OCI-LY3 (cell line): ENCODE results near the gene MZB1.
"Not testable (repeated sequence)": the region's sequence is repeated elsewhere in the genome, so short reads cannot be mapped to it uniquely, and the experiment has no call there.

Source experiments
- H2AFZ ChIP-seq: fragments of 200-600, 300-600 bp; shearing (Covaris generic); 2 replicates; pipeline ENCODE4 v1.6.0; 2014; ENCODE audit warnings: antibody characterized with exemption, low read depth, low read length
- H3K27ac ChIP-seq: fragments of 200-600, 300-600 bp; sonication (generic); 2 replicates; pipeline ENCODE4 v1.5.1; 2014; ENCODE audit warnings: mild to moderate bottlenecking, low read length, moderate library complexity, mixed read lengths
- H3K27me3 ChIP-seq: fragments of 200-600, 300-600 bp; sonication (generic); 2 replicates; pipeline ENCODE4 v1.6.1; 2014; ENCODE audit warnings: low read depth, low read length, mixed read lengths
- H3K36me3 ChIP-seq: fragments of 200-600, 300-600 bp; sonication (generic); replicated peaks from 2 replicates; pipeline ENCODE3; 2014; ENCODE audit warnings: low read depth, low read length, mixed read lengths
- H3K4me1 ChIP-seq: fragments of 300-600, 200-600 bp; sonication (generic); 2 replicates; pipeline ENCODE4 v1.6.1; 2014; ENCODE audit warnings: low read length, mixed read lengths
- H3K4me2 ChIP-seq: fragments of 200-600, 300-600 bp; sonication (generic); 2 replicates; pipeline ENCODE4 v1.6.1; 2014; ENCODE audit warnings: low read length, mixed read lengths
- H3K4me3 ChIP-seq: fragments of 300-600, 200-600 bp; sonication (generic); 2 replicates; pipeline ENCODE4 v1.5.1; 2014; ENCODE audit warnings: antibody characterized with exemption, mild to moderate bottlenecking, low read length, moderate library complexity
- H3K79me2 ChIP-seq: fragments of 300-600, 200-600 bp; shearing (Covaris generic); 2 replicates; pipeline ENCODE4 v1.6.1; 2014; ENCODE audit warnings: mild to moderate bottlenecking, low read length, mixed read lengths
- H3K9ac ChIP-seq: fragments of 300-600, 200-600 bp; shearing (Covaris generic); 2 replicates; pipeline ENCODE4 v1.6.0; 2014; ENCODE audit warnings: mild to moderate bottlenecking, low read length, moderate library complexity
- H3K9me3 ChIP-seq: fragments of 200-600, 300-600 bp; shearing (Covaris generic); 2 replicates; pipeline ENCODE4 v1.6.1; 2014; ENCODE audit warnings: low read length, mixed read lengths; ENCODE audit not compliant: insufficient read depth
- H4K20me1 ChIP-seq: fragments of 200-600, 300-600 bp; sonication (generic); 2 replicates; pipeline ENCODE4 v1.6.1; 2016; ENCODE audit warnings: low read length, mixed read lengths; ENCODE audit not compliant: insufficient read depth
- EZH2phosphoT487 ChIP-seq: fragments of 200-600 bp; shearing (Covaris generic); IDR thresholded peaks from 2 replicates; pipeline ENCODE4 v1.6.1; 2018; ENCODE audit warnings: antibody characterized with exemption, mixed run types, low read depth
- TF ChIP-seq, protein P1 (sequence below): fragments of 200-600, 300-600 bp; sonication (generic); IDR thresholded peaks from 2 replicates; pipeline ENCODE4 v1.5.1; 2014; ENCODE audit warnings: antibody characterized with exemption, low read length, low read depth

Gene MZB1

DNA sequence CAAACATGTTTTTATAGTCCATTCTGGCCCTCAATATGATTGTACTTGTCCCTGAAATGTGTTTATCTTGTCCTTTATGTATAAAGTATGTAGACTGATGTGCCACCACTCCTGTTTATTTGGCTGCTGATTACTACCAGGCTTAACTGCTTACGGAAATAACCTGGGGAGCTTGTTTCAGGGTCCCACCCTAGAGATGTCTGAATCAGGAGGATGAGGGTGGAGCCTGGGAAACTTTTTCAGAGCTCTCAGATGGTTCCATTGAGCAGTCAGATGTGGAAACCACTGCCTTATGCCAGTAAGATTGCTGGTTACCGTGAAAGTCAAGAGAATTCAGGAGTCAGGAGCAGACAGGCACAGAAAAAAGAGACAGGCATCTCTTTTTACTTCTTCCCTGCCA, 25.8 kb downstream of the MZB1 start:
- Histone ChIP-seq H4K20me1 (peaks cover under 1% of the 10 kb centered on the region; the same call in 1 of the 2 replicates), H3K36me3 (peaks cover 13% of the 10 kb centered on the region)

DNA sequence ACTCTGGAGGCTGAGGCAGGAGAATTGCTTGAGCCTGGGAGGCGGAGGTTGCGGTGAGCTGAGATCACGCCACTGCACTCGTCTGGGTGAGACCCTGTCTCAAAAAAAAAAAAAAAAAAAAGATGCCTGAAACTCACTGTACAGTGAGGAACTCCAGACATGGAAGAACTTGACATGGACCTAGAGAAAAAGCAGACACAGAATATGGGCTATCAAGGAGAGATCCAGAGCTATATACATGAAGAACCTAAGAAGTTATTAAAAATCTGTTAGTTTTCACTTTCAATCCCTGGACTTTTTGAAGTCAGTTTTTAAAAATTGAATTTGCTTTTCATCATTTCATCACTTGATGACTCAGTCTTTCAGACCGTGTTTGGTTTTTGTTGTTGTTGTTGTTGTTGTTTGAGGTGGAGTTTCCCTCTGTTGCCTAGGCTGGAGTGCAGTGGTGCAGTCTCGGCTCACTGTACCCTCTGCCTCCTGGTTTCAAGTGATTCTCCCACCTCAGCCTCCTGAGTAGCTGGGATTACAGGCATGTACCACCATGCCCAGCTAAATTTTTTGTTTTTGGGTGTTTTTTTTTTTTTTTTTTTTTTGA, 27.8 kb downstream of the MZB1 start:
- H3K4me1 ChIP-seq: no peaks in the 10 kb centered on the region
- H3K36me3 ChIP-seq: peaks cover 8% of the 10 kb centered on the region
- no peak overlapping the region for H3K27ac ChIP-seq
- H3K4me2 ChIP-seq: no peak overlapping the region
- no peak overlapping the region for H2AFZ ChIP-seq
- H4K20me1 ChIP-seq: peaks cover 15% of the 10 kb centered on the region; the same call in 1 of the 2 replicates
- no peak for TF ChIP-seq EZH2phosphoT487
- TF ChIP-seq, protein P1, sequence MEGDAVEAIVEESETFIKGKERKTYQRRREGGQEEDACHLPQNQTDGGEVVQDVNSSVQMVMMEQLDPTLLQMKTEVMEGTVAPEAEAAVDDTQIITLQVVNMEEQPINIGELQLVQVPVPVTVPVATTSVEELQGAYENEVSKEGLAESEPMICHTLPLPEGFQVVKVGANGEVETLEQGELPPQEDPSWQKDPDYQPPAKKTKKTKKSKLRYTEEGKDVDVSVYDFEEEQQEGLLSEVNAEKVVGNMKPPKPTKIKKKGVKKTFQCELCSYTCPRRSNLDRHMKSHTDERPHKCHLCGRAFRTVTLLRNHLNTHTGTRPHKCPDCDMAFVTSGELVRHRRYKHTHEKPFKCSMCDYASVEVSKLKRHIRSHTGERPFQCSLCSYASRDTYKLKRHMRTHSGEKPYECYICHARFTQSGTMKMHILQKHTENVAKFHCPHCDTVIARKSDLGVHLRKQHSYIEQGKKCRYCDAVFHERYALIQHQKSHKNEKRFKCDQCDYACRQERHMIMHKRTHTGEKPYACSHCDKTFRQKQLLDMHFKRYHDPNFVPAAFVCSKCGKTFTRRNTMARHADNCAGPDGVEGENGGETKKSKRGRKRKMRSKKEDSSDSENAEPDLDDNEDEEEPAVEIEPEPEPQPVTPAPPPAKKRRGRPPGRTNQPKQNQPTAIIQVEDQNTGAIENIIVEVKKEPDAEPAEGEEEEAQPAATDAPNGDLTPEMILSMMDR: no peak
- H3K79me2 ChIP-seq: peaks cover 27% of the 10 kb centered on the region
- H3K4me3 ChIP-seq: no peak overlapping the region
- no peaks in the 10 kb centered on the region for H3K9me3 ChIP-seq
- H3K27me3 ChIP-seq: no peaks in the 10 kb centered on the region
- no peak overlapping the region for H3K9ac ChIP-seq

More for the DNA sequence above, 25.8 kb downstream of the MZB1 start:
- H3K9me3 ChIP-seq: no peaks in the 10 kb centered on the region
- H2AFZ ChIP-seq: no peak overlapping the region
- no peaks in the 10 kb centered on the region for H3K27me3 ChIP-seq
- H3K79me2 ChIP-seq: peaks cover 16% of the 10 kb centered on the region
- H3K9ac ChIP-seq: no peak overlapping the region
- H3K4me2 ChIP-seq: no peak overlapping the region
- no peak overlapping the region for H3K27ac ChIP-seq
- no peak for TF ChIP-seq EZH2phosphoT487
- TF ChIP-seq, protein P1: no peak
- H3K4me3 ChIP-seq: no peak overlapping the region
- no peaks in the 10 kb centered on the region for H3K4me1 ChIP-seq

DNA sequence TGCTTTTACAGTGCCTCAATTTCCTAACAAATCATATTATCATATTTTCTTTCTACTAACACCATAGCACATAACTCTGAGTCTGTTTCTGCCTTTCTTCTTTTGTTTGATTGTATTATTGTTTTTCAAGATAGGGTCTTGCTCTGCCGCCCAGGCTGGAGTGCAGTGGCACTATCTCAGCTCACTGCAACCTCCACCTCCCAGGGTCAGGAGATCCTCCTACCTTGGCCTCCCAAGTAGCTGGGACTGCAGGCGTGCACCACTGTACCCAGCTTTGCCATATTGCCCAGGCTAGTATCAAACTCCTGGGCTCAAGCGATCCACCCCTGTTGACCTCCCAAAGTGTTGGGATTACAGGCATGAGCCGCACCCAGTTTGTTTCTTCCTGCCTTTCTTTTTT, 29.3 kb downstream of the MZB1 start:
- Histone ChIP-seq H2AFZ (no peak overlapping the region), H3K27me3 (no peaks in the 10 kb centered on the region), H4K20me1 (peaks cover 17% of the 10 kb centered on the region; the same call in 1 of the 2 replicates), H3K4me2 (no peak overlapping the region), H3K9ac (no peak overlapping the region), H3K79me2 (peaks cover 33% of the 10 kb centered on the region), H3K36me3 (peaks cover 8% of the 10 kb centered on the region), H3K4me3 (no peak overlapping the region), H3K27ac (no peak overlapping the region), H3K9me3 (no peaks in the 10 kb centered on the region), H3K4me1 (no peaks in the 10 kb centered on the region)
- TF ChIP-seq, protein P1: no peak
- no peak for TF ChIP-seq EZH2phosphoT487

DNA sequence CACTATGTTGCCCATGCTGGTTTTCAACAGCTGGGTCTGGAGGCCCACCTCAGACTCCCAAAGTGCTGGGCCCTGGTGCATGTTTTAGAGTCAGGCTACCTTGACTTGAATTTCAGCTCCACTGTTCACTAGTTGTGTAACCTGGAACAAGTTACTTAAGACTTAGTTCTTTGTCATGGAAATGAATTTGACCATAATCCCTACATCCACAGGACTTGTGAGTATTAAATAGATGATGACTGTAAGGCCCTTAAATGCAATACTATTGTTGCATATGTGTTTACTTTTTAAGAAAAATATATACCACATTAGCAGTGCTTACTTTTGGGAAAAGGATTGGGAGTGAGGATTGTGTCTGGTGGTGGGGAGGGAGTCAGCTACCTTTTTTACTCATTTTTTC, 31.6 kb downstream of the MZB1 start:
- no peak overlapping the region for H3K9ac ChIP-seq
- H3K4me1 ChIP-seq: no peaks in the 10 kb centered on the region
- H3K9me3 ChIP-seq: no peaks in the 10 kb centered on the region
- H3K4me3 ChIP-seq: no peak overlapping the region
- H3K79me2 ChIP-seq: peaks cover 40% of the 10 kb centered on the region
- H3K4me2 ChIP-seq: no peak overlapping the region
- H3K36me3 ChIP-seq: no peaks in the 10 kb centered on the region
- H2AFZ ChIP-seq: no peak overlapping the region
- H4K20me1 ChIP-seq: peaks cover 26% of the 10 kb centered on the region; the same call in 1 of the 2 replicates
- TF ChIP-seq EZH2phosphoT487: no peak
- TF ChIP-seq, protein P1: no peak
- H3K27me3 ChIP-seq: no peaks in the 10 kb centered on the region
- H3K27ac ChIP-seq: no peak overlapping the region

DNA sequence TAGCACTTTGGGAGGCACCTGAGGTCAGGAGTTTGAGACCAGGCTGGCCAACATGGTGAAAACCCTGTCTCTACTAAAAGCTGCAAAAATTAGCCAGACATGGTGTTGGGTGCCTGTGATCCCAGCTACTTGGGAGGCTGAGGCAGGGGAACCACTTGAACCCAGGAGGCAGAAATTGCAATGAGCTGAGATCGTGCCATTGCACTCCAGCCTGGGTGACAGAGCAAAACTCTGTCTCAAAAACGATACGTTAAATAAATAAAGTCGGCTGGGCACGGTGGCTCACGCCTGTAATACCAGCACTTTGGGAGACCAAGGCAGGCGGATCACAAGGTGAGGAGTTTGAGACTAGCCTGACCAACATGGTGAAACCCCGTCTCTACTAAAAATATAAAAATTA, 33.8 kb downstream of the MZB1 start:
- H3K27me3 ChIP-seq, H2AFZ ChIP-seq, H3K4me3 ChIP-seq, H3K4me1 ChIP-seq, H3K4me2 ChIP-seq, H3K9me3 ChIP-seq, H3K27ac ChIP-seq, H3K9ac ChIP-seq, H3K36me3 ChIP-seq: not testable (repeated sequence)
- peaks cover 32% of the 10 kb centered on the region; the same call in 1 of the 2 replicates for H4K20me1 ChIP-seq
- peaks cover 46% of the 10 kb centered on the region for H3K79me2 ChIP-seq
